CD4-positive, CD25-positive, alpha-beta regulatory T cell (primary cell): ENCODE results near the gene MTMR3. TPM values are rescaled to one million over a fixed set of nuclear protein-coding genes. Genes with fewer than 3 reads are reported as not detected.

Experiments used
- ATAC-seq, 2 donors: fragments of 150-1000 bp; cut with Tn5 transposase; one replicate each; pipeline ENCODE4 v1.10.0; 2021; ENCODE audit warnings: low read depth in 2 of 2, moderate number of reproducible peaks in 2 of 2, moderate library complexity in 1 of 2
- DNase-seq, 3 donors: peaks; one replicate each; pipeline versions ENCODE4 v3.0.0 to v3.0.0-alpha.2; 2012 to 2022; ENCODE audit warnings: mixed read lengths in 1 of 3
- H3K27ac ChIP-seq: one replicate; pipeline ENCODE4 v1.7.0; 2013; ENCODE audit warnings: mild to moderate bottlenecking, low read length; ENCODE audit not compliant: insufficient read depth, poor library complexity, severe bottlenecking
- H3K27me3 ChIP-seq: one replicate; pipeline ENCODE4 v1.7.0; 2013; ENCODE audit warnings: low read length; ENCODE audit not compliant: control insufficient read depth, insufficient read depth
- H3K36me3 ChIP-seq: one replicate; pipeline ENCODE4 v1.7.0; 2013; ENCODE audit warnings: mild to moderate bottlenecking, low read length, moderate library complexity; ENCODE audit not compliant: control insufficient read depth, insufficient read depth
- H3K4me1 ChIP-seq: 2 replicates; pipeline ENCODE4 v1.7.0; 2013; ENCODE audit warnings: mild to moderate bottlenecking, low read length; ENCODE audit not compliant: insufficient read depth, control insufficient read depth, poor library complexity, severe bottlenecking
- H3K4me3 ChIP-seq: one replicate; pipeline ENCODE4 v1.7.0; 2013; ENCODE audit warnings: low read depth, mild to moderate bottlenecking, low read length, moderate library complexity
- H3K9me3 ChIP-seq, 2 experiments: 1 replicate in 1 of 2; 2 replicates in 1 of 2; pipeline ENCODE4 v1.7.0; 2013; ENCODE audit warnings: low read length in 2 of 2, mild to moderate bottlenecking in 1 of 2, moderate library complexity in 1 of 2; ENCODE audit not compliant: control insufficient read depth in 2 of 2
- H3K27ac Mint-ChIP-seq, 3 donors: one replicate each; pipeline ENCODE4 v1.8.0; 2020 to 2022; ENCODE audit warnings: mild to moderate bottlenecking in 3 of 3, mixed read lengths in 3 of 3, moderate library complexity in 2 of 3
- H3K27me3 Mint-ChIP-seq: one replicate; pipeline ENCODE4 v1.8.0; 2022; ENCODE audit warnings: mild to moderate bottlenecking, mixed read lengths
- H3K36me3 Mint-ChIP-seq: one replicate; pipeline ENCODE4 v1.8.0; 2020; ENCODE audit warnings: mixed read lengths
- H3K4me1 Mint-ChIP-seq, 4 donors: one replicate each; pipeline ENCODE4 v1.8.0; 2020 to 2022; ENCODE audit warnings: mixed read lengths in 4 of 4, mild to moderate bottlenecking in 1 of 4
- H3K4me3 Mint-ChIP-seq, 4 donors: one replicate each; pipeline ENCODE4 v1.8.0; 2020 to 2022; ENCODE audit warnings: mild to moderate bottlenecking in 4 of 4, mixed read lengths in 4 of 4, moderate library complexity in 3 of 4
- H3K9me3 Mint-ChIP-seq, 7 donors: one replicate each; pipeline ENCODE4 v1.8.0; 2020 to 2022; ENCODE audit warnings: mixed read lengths in 7 of 7, mild to moderate bottlenecking in 3 of 7, moderate library complexity in 2 of 7
- polyA plus RNA-seq, 4 donors: library from polyadenylated mRNA; unstranded; fragments of 300-500 nt; fragmentation: Illumina TruSeq; gene quantifications; one replicate each; pipeline ENCODE4 v1.2.3, GENCODE V29; 2021
- total RNA-seq: library from RNA; stranded (reverse); gene quantifications from one replicate; pipeline ENCODE4 v1.2.3, GENCODE V29; 2022

Gene MTMR3
- total and polyA plus RNA-seq, 5 donors from 2014 or later: 14.3 to 64.4 (median 19.1) TPM

DNA sequence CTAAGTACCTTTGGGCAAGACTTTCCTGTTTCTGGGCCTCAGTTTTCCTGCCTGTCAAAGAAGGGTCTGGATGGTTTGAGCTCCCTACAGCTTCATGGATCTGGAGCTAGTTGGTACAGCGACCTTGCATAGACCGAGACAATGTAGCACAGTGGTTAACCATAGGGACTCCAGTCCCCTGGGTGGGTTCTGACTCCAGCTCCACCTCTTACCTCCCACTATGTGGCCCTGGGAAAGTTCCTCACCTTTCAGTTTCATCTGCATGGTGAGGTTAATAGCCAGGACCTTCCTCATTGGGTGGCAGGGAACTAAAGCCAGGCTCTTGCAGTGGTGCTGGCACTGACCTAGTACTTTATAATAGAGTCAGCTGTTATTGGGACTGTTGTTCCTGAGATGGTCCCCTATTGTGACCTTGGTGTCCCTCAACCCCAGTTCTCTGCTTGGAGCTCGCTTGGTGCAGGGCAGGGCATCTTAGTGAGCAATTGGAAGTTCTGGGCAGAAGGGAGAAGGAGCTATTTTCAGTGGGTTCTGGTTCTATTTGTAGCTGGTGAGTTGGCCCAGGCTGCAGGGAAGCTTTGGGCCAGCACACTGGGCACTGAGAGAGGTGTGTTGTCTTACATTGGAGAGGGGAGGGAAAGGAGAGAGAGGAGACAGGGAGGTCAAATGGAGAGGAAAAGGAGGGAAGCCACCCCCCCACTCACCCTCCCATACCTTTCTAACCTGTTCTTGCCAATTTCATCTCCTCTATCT, 10.7 kb upstream of the MTMR3 start:
- H3K4me3 ChIP-seq: no peak overlapping the region
- Mint-ChIP-seq H3K4me3 (no peak overlapping the region), H3K27me3 (peaks cover 16% of the 10 kb centered on the region), H3K36me3 (no peaks in the 10 kb centered on the region), H3K27ac (peak overlapping the region in 1 of 3 donors; percentile 58), H3K9me3 (peaks cover 0 to 2% (median 0%) of the 10 kb centered on the region in 7 donors), H3K4me1 (peaks cover 0 to 6% (median 3%) of the 10 kb centered on the region in 4 donors)
- DNase-seq (no peak), ATAC-seq (no peak)
- no peaks in the 10 kb centered on the region for H3K36me3 ChIP-seq
- peaks cover 5% of the 10 kb centered on the region for H3K27me3 ChIP-seq
- no peak overlapping the region for H3K27ac ChIP-seq
- H3K9me3 ChIP-seq: no peaks in the 10 kb centered on the region
- H3K4me1 ChIP-seq: no peaks in the 10 kb centered on the region

DNA sequence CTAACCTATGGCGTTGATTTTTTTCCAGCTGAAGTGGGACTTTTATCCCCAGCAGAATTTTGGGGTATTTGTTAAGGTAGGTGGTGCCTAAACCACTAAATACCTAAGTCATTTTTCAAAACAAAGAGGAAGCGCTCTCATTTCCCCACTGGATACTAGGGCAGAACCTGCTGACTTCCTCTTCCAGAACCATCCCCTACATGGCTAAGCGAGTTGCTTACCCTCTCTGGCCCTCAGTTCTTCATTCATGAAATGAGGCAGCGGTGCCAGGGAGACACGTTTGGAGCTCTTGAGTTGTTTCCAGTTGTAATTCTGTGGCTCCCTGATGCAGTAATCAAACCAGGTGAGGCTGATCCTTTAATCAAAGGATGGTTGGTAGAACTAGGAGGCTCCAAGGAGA, 10.0 kb upstream of the MTMR3 start:
- no peaks in the 10 kb centered on the region for H3K36me3 Mint-ChIP-seq
- peaks cover 5% of the 10 kb centered on the region for H3K27me3 ChIP-seq
- peaks cover 0 to 6% (median 3%) of the 10 kb centered on the region in 4 donors for H3K4me1 Mint-ChIP-seq
- no peak overlapping the region for H3K27ac Mint-ChIP-seq
- ATAC-seq (no peak), DNase-seq (no peak)
- peaks cover 0 to 1% (median 0%) of the 10 kb centered on the region in 7 donors for H3K9me3 Mint-ChIP-seq
- H3K36me3 ChIP-seq: no peaks in the 10 kb centered on the region
- H3K27me3 Mint-ChIP-seq: peaks cover 16% of the 10 kb centered on the region
- no peak overlapping the region for H3K27ac ChIP-seq
- no peaks in the 10 kb centered on the region for H3K9me3 ChIP-seq
- H3K4me3 Mint-ChIP-seq: no peak overlapping the region
- H3K4me1 ChIP-seq: no peaks in the 10 kb centered on the region
- no peak overlapping the region for H3K4me3 ChIP-seq

DNA sequence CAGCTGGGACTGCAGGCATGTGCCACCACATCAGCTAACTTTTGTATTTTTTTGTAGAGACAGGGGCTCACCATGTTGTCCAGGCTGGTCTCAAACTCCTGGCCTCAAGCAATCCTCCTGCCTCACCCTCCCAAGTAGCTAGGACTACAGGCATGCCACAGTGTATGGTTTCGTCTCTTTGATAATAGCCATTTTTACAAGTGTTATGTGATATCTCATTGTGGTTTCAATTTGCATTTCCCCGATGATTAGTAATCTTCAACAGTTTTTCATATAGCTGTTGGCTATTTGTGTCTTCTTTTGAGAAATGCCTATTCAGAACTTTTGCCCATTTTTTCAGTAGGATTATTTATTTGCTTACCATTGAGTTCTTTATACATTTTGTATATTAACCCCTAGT, 9.0 kb upstream of the MTMR3 start:
- Mint-ChIP-seq H3K36me3 (no peaks in the 10 kb centered on the region), H3K27ac (no peak overlapping the region), H3K4me1 (peaks cover 0 to 6% (median 3%) of the 10 kb centered on the region in 4 donors), H3K9me3 (no peaks in the 10 kb centered on the region), H3K4me3 (no peak overlapping the region), H3K27me3 (peaks cover 12% of the 10 kb centered on the region)
- H3K9me3 ChIP-seq: no peaks in the 10 kb centered on the region
- no peaks in the 10 kb centered on the region for H3K4me1 ChIP-seq
- DNase-seq (no peak), ATAC-seq (no peak)
- H3K36me3 ChIP-seq: no peaks in the 10 kb centered on the region
- H3K27me3 ChIP-seq: peaks cover 5% of the 10 kb centered on the region
- H3K4me3 ChIP-seq: no peak overlapping the region
- no peak overlapping the region for H3K27ac ChIP-seq

DNA sequence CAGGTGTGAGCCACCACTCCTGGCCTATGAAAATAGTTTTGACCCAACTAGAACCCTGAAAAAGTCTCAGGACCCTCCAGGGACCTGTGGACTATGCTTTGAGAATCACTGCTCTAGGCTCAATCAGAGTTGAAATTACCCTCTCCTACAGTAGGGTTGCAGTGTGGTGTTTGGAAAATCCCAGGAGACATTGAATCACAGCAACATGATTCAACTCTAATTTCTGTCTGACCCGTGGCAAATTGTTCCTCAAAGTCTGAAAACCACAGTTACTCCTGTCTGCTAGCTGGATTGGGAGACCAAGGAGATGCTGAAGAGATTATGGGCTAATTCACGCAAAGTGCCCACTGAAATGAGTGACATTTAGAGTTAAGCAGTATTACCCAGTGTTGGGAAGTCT, 5.4 kb upstream of the MTMR3 start:
- Mint-ChIP-seq H3K4me1 (peaks cover 0 to 4% (median 2%) of the 10 kb centered on the region in 4 donors), H3K4me3 (no peak overlapping the region), H3K36me3 (no peaks in the 10 kb centered on the region), H3K27me3 (peaks cover 10% of the 10 kb centered on the region), H3K9me3 (no peaks in the 10 kb centered on the region), H3K27ac (no peak overlapping the region)
- DNase-seq: no peak
- H3K27me3 ChIP-seq: peaks cover 8% of the 10 kb centered on the region
- no peaks in the 10 kb centered on the region for H3K36me3 ChIP-seq
- no peaks in the 10 kb centered on the region for H3K9me3 ChIP-seq
- H3K27ac ChIP-seq: no peak overlapping the region
- H3K4me1 ChIP-seq: peaks cover under 1% of the 10 kb centered on the region
- no peak overlapping the region for H3K4me3 ChIP-seq
- no peak for ATAC-seq

DNA sequence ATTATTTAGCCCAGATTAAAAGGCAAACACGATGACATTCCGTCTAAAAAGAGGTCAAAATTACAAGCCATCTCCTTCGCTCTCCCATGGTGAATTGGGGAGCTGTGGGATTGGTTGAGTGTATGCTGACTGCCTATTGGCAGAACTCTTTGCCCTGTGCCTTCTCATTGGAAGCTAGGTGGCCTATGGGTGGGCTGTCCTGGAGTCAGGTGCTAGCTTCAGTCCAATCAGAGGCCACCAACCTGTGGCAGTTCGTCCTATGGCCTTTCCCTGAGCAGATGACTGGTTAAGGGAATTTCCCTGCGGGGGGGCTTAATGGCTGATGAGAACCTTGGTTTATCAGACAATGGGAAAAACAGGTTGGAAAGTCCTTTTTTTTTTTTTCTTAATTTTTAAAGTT, 3.2 kb upstream of the MTMR3 start:
- Mint-ChIP-seq H3K9me3 (no peaks in the 10 kb centered on the region), H3K4me1 (peaks cover 0 to 10% (median 8%) of the 10 kb centered on the region in 4 donors), H3K27me3 (peaks cover 5% of the 10 kb centered on the region), H3K36me3 (no peaks in the 10 kb centered on the region), H3K27ac (no peak overlapping the region), H3K4me3 (peak overlapping the region in 2 of 4 donors; percentile 51 to 56)
- Histone ChIP-seq H3K9me3 (no peaks in the 10 kb centered on the region), H3K4me1 (peaks cover 17% of the 10 kb centered on the region), H3K4me3 (no peak overlapping the region), H3K27ac (no peak overlapping the region), H3K27me3 (peaks cover 8% of the 10 kb centered on the region), H3K36me3 (no peaks in the 10 kb centered on the region)
- DNase-seq (peak in 1 of 3 donors; percentile 10), ATAC-seq (no peak)

DNA sequence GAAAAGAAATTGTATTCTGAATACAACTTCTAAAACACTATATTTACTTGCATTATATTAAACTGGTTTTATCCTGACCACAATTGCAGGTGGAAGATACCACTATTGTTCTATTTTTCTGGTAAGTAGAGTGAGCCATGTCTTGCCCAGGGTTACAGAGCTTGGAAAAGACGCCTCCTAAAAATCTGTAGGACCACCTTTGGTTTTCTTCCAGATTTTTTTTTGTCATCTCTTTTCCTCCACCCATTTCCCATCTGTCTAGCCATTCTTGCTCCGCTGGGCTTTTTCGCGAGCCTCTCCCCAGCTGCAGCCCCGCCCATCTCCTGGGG, 294 bp upstream of the MTMR3 start:
- peak overlapping the region; percentile 66 for H3K4me3 ChIP-seq
- peak overlapping the region; percentile 67 for H3K27ac ChIP-seq
- H3K9me3 Mint-ChIP-seq: no peaks in the 10 kb centered on the region

DNA sequence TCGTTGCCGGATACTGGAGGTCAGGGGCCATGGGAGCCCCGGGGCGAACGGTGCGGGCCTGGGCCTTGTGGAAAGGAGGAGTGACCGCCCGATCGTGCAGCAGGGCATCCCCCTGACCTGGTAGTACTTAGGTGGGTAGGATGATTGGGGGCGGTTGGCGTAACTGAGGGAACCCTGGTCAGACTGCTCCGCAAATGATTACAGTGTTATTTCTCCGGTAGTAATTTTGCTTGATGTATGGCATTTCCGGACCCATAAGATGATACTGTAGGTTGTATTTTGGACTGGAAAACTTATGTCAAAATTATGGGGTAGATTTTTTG, 762 bp downstream of the MTMR3 start:
- DNase-seq (peak in 2 of 3 donors; percentile 17 to 40), ATAC-seq (no peak)
- H3K4me3 Mint-ChIP-seq: peak overlapping the region in 2 of 4 donors; percentile 92 to 99
- H3K4me1 Mint-ChIP-seq: peaks cover 0 to 15% (median 11%) of the 10 kb centered on the region in 4 donors
- Histone ChIP-seq H3K27ac (peak overlapping the region; percentile 67), H3K4me3 (peak overlapping the region; percentile 75), H3K4me1 (peaks cover 39% of the 10 kb centered on the region), H3K9me3 (no peaks in the 10 kb centered on the region), H3K36me3 (no peaks in the 10 kb centered on the region), H3K27me3 (peaks cover 3% of the 10 kb centered on the region)
- peak overlapping the region; percentile 54 to 92 (median 74) for H3K27ac Mint-ChIP-seq
- H3K36me3 Mint-ChIP-seq: no peaks in the 10 kb centered on the region
- no peaks in the 10 kb centered on the region for H3K9me3 Mint-ChIP-seq
- H3K27me3 Mint-ChIP-seq: peaks cover 5% of the 10 kb centered on the region

More for the DNA sequence above, 294 bp upstream of the MTMR3 start:
- Histone ChIP-seq H3K27me3 (peaks cover 3% of the 10 kb centered on the region), H3K36me3 (no peaks in the 10 kb centered on the region), H3K4me1 (peaks cover 39% of the 10 kb centered on the region), H3K9me3 (no peaks in the 10 kb centered on the region)
- peak overlapping the region in 2 of 3 donors; percentile 29 to 52 for H3K27ac Mint-ChIP-seq
- DNase-seq (no peak), ATAC-seq (peak in 1 of 2 donors; percentile 7)
- H3K36me3 Mint-ChIP-seq: no peaks in the 10 kb centered on the region
- peaks cover 5% of the 10 kb centered on the region for H3K27me3 Mint-ChIP-seq
- peaks cover 0 to 10% (median 9%) of the 10 kb centered on the region in 4 donors for H3K4me1 Mint-ChIP-seq
- H3K4me3 Mint-ChIP-seq: peak overlapping the region in 3 of 4 donors; percentile 92 to 99 (median 95)

DNA sequence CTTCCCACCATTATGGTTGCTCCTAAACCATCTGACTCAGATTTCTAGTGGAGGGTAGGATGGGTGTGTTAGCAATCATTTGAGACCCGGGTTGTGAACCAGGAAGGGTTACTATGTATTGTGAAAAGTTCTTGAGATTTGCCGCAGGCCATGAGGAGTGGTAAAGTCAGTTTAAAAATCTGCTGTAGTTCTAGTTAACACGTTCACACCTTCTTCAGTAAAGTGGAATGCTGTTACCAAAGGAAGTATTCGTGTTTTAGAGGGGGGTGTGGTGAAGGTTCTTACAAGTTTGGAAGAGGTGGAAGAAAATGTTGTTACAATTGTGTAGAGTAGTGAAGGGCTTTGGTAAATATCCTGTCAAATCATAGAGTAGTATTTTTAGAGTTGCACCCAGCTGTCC, 2.6 kb downstream of the MTMR3 start:
- peak overlapping the region; percentile 26 for H3K4me3 ChIP-seq

More for the DNA sequence above, 2.6 kb downstream of the MTMR3 start:
- ATAC-seq: no peak
- Histone ChIP-seq H3K27ac (no peak overlapping the region), H3K36me3 (no peaks in the 10 kb centered on the region), H3K27me3 (no peaks in the 10 kb centered on the region), H3K9me3 (no peaks in the 10 kb centered on the region), H3K4me1 (peaks cover 39% of the 10 kb centered on the region)
- peaks cover 0 to 18% (median 15%) of the 10 kb centered on the region in 4 donors for H3K4me1 Mint-ChIP-seq
- DNase-seq: no peak
- H3K4me3 Mint-ChIP-seq: no peak overlapping the region
- no peak overlapping the region for H3K27ac Mint-ChIP-seq
- peaks cover 5% of the 10 kb centered on the region for H3K27me3 Mint-ChIP-seq
- H3K36me3 Mint-ChIP-seq: no peaks in the 10 kb centered on the region
- H3K9me3 Mint-ChIP-seq: no peaks in the 10 kb centered on the region
